Measurements from ENCODE around the gene AP3B2.

- TF ChIP-seq POLR2A (IDR thresholded peaks at IDR 0.05) (no peak), CTCF (IDR thresholded peaks at IDR 0.05) (no peak), EP300 (IDR thresholded peaks at IDR 0.05) (no peak)
Observed at GRCh38 chr15:82625136-82625535, 84.5 kb downstream of the AP3B2 start.
